SK-N-MC (cell line): ENCODE results near the gene YBEY.

ENCODE experiments used
- EZH2 ChIP-seq: fragments of 200-600 bp; sonication (generic); IDR thresholded peaks from one replicate; pipeline ENCODE4 v1.6.1; 2017; ENCODE audit warnings: antibody characterized with exemption
- POLR2AphosphoS5 ChIP-seq: IDR thresholded peaks from 2 replicates; pipeline ENCODE4 v1.6.1; 2012; ENCODE audit warnings: mild to moderate bottlenecking, low read depth, low read length, borderline replicate concordance

GRCh38 chr21:46347203-46347550 lies 61.0 kb downstream of the YBEY start:
- TF ChIP-seq EZH2 (no peak), POLR2AphosphoS5 (no peak)
